HL-60/S4 (cell line): ENCODE results near the gene RAB11FIP4.

Experiments used
- in situ Hi-C: fragments of 300-500 bp; cut with MboI; formaldehyde crosslinking; loops from 2 replicates; pipeline ENCODE4 v1.14.3; 2022; ENCODE audit warnings: low sequenced_read_pairs

Gene RAB11FIP4

GRCh38 chr17:31386542-31387075, 4.9 kb upstream of the RAB11FIP4 start:
- in situ Hi-C loops = loop anchor here (25.0 kb wide), 1 partner anchor 374 kb away; no protein-coding TSS in a partner anchor

GRCh38 chr17:31387438-31387837, 4.0 kb upstream of the RAB11FIP4 start:
- in situ Hi-C loops = loop anchor here (25.0 kb wide), 1 partner anchor 375 kb away; no protein-coding TSS in a partner anchor

GRCh38 chr17:31388351-31388750, 3.1 kb upstream of the RAB11FIP4 start:
- in situ Hi-C loops = loop anchor here (25.0 kb wide), 1 partner anchor 376 kb away; no protein-coding TSS in a partner anchor

GRCh38 chr17:31388770-31389656, 2.5 kb upstream of the RAB11FIP4 start:
- in situ Hi-C loops = loop anchor here (25.0 kb wide), 1 partner anchor 377 kb away; no protein-coding TSS in a partner anchor

- in situ Hi-C loops = loop anchor here (25.0 kb wide), 1 partner anchor 378 kb away; no protein-coding TSS in a partner anchor
Observed at GRCh38 chr17:31389657-31390381, 1.7 kb upstream of the RAB11FIP4 start.

GRCh38 chr17:31390426-31390747, 1.1 kb upstream of the RAB11FIP4 start:
- in situ Hi-C loops = loop anchor here (25.0 kb wide), 1 partner anchor 378 kb away; no protein-coding TSS in a partner anchor

GRCh38 chr17:31390748-31391495, 553 bp upstream of the RAB11FIP4 start:
- in situ Hi-C loops = loop anchor here (25.0 kb wide), 1 partner anchor 379 kb away; no protein-coding TSS in a partner anchor

GRCh38 chr17:31392002-31392855, 754 bp downstream of the RAB11FIP4 start:
- in situ Hi-C loops = loop anchor here (25.0 kb wide), 1 partner anchor 380 kb away; no protein-coding TSS in a partner anchor

GRCh38 chr17:31392856-31393748, 1.6 kb downstream of the RAB11FIP4 start:
- in situ Hi-C loops = loop anchor here (25.0 kb wide), 1 partner anchor 381 kb away; no protein-coding TSS in a partner anchor

GRCh38 chr17:31393749-31394146, 2.3 kb downstream of the RAB11FIP4 start:
- in situ Hi-C loops = loop anchor here (25.0 kb wide), 1 partner anchor 381 kb away; no protein-coding TSS in a partner anchor

GRCh38 chr17:31394544-31394943, 3.1 kb downstream of the RAB11FIP4 start:
- in situ Hi-C loops = loop anchor here (25.0 kb wide), 1 partner anchor 382 kb away; no protein-coding TSS in a partner anchor

- in situ Hi-C loops = loop anchor here (25.0 kb wide), 1 partner anchor 385 kb away; no protein-coding TSS in a partner anchor
Observed at GRCh38 chr17:31397256-31397939, 5.9 kb downstream of the RAB11FIP4 start.

- in situ Hi-C loops = loop anchor here (25.0 kb wide), 1 partner anchor 386 kb away; no protein-coding TSS in a partner anchor
Observed at GRCh38 chr17:31398381-31399311, 7.2 kb downstream of the RAB11FIP4 start.

- in situ Hi-C loops = no loop called here
Observed at GRCh38 chr17:31400481-31400950, 9.0 kb downstream of the RAB11FIP4 start.

GRCh38 chr17:31401456-31402254, 10.2 kb downstream of the RAB11FIP4 start:
- in situ Hi-C loops = no loop called here
